GM12872 (cell line): Measurements from ENCODE around the gene B3GNT9.
A peak's percentile ranks its signal among the peaks of the same experiment; 100 is the strongest.

ENCODE experiments used
- CTCF ChIP-seq: IDR thresholded peaks from 3 replicates; pipeline ENCODE4 v1.5.1; 2011; ENCODE audit warnings: low read depth, mild to moderate bottlenecking, low read length, moderate library complexity; ENCODE audit not compliant: insufficient read depth

B3GNT9 gene

DNA sequence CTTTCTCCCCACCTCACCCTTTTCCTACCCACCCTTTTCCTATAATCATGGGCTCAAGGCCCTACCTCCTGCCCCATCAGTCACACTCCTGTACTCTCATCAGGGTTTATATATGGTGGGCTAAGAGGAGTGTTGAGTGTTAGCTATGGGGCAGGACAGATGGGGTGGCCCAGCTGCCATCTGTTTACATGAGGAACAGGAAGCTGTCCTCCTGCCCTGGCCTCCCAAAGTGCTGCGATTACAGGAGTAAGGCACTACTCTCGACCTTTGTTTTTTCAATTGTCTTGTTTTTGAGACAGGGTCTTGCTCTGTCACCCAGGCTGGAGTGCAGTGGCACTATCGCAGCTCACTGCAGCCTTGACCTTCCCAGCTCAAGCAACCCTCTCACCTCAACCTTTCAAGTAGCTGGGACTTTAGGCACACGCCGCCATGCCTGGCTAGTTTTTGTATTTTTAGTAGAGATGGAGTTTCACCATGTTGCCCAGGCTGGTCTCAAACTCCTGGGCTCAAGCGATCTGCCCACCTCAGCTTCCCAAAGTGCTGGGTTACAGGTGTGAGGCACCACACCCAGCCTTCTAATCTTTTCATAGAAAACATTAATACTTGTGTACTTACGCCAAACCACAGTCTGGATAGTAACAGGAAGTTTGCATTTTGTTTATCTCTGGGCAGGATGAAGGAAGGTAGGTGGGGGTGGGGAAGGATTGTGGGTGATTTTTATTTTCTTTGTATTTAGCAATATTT is 7.3 kb upstream of the B3GNT9 start:
- no peak for TF ChIP-seq CTCF

GRCh38 chr16:67157106-67157748 is 6.4 kb upstream of the B3GNT9 start:
- no peak for TF ChIP-seq CTCF

- TF ChIP-seq CTCF: no peak
These were observed 5.5 kb upstream of the B3GNT9 start for GRCh38 chr16:67156143-67156844.

GRCh38 chr16:67155295-67156142 is 4.7 kb upstream of the B3GNT9 start:
- TF ChIP-seq CTCF: peak; percentile 95

DNA sequence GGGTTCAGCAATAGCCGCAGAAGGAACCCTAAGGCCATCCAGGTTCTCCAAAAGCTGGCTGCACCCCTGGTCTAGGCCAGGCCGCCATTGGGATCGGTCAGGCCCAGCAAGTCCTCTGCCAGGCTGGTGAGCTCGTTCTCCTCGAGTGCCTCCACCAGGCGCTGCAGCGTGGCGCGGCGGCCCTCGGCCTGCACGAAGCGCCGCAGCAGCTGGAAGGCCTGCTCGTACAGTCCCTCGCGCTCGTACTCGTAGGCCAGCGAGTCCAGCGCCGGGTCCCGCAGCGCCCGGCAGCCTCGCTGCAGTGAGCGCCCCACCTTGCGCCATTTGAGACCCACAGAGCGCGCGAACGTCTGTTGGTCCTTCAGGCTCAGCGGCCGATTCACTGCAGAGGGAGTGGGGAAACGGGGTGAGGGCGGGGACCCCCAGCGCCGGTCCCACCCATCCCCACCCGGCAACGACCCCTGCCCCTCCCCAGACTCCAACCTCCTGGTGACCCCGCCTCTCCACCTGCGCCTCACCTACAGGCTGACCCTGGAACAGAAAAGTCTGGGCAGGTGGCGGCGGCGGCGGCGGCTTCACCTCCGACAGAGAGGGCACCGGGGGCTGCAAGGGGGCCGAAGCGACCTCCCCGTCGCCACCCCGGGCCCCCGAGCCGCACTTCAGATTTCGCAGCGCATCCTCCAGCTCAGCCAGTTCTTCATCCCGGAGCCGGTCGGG is 3.9 kb upstream of the B3GNT9 start:
- TF ChIP-seq CTCF: no peak

DNA sequence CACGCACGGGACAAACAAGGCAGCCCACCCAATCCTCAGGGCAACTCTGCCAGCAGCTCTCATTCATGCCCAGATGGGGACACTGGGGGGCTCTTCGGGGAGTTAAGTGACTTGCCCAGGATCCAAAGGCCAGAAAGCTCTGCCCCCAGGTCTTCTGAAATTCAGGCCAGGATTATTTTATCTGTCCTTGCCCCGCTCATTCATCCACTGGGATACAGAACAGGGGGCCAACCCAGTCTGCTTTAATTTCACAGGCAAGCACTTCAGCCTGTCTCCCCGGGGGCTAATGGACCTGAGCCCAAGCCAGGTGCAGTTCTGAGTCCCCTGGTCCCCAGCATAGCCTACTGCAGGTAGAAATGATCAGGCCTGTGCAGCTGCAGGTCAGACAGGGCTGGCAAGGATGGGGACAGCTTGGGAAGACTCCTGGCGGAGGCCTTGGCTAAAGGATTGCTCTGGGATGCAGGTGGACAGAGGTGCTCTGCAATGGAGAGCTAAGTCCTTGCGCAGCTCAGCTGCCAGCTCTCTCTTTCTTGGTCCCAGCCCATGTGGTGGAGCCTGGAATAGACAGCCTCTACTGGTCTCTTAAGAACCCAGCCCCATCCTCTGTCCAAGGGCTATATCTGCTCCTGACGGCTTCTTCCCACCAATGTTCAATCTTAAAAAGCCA is 766 bp upstream of the B3GNT9 start:
- no peak for TF ChIP-seq CTCF
